GM21717 (cell line): ENCODE results near the gene SDK1.
"Not testable (repeated sequence)": the region's sequence is repeated elsewhere in the genome, so short reads cannot be mapped to it uniquely, and the experiment has no call there.

Experiments used
- ATAC-seq: cut with Tn5 transposase; IDR thresholded peaks from one replicate; pipeline ENCODE4 v1.9.1; 2021; ENCODE audit warnings: mild to moderate bottlenecking, moderate library complexity; ENCODE audit not compliant: unreplicated experiment

The SDK1 gene

DNA sequence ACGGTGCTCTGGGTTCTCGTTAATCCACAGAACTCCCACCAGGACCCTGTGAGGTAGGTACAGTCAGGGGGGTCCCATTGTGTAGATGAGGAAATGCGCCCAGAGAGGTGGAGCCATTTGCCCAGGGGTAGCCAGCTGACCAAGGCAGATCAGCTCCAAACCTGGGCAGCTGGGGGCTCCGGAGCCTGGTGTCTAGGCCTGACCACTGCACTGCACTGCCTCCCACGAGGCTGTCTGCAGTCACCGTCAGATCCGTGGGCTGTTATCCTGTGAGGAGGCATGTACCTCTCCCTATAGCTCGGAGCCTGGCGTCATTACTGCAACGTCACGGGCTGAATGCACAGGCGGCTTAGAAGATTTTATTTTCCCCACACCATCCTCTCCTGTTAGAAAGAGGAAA, 969.2 kb downstream of the SDK1 start:
- no peak for ATAC-seq

- no peak for ATAC-seq
Observed at GRCh38 chr7:4270941-4271715, 970.1 kb downstream of the SDK1 start.

DNA sequence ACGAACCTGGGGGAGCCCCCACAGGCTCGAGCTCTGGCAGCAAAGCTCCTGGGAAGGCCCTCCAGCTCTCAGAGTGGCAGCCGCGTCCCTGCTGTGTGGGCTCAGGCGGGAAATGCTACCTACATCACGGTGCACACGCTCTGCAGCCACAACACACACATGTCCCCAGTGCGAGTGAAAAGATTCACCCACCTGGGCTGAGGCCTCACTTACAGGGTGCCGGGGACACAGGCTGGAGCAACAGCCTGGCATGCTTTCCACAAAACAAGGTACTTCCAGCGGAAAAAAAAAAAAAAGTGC, 970.6 kb downstream of the SDK1 start:
- no peak for ATAC-seq

DNA sequence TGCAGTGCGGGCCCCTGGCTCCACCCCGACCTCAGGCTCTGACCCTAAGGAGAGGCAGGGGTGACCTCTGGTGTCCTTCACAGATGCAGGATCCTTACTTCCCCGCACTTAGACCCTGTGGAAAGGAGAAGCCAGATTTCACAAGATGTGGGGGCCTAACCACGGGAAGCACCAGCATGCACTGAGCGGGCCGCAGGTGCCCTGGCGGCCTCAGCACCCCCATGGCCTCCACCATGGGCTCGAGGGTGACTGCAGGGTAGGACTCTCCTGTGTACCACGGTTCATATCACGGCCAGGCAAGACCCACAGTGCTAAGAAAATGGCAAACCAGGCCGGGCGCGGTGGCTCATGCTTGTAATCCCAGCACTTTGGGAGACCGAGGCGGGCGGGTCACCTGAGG, 971.1 kb downstream of the SDK1 start:
- ATAC-seq, result no peak

- ATAC-seq, result no peak
Observed at GRCh38 chr7:4273566-4274230, 972.6 kb downstream of the SDK1 start.

DNA sequence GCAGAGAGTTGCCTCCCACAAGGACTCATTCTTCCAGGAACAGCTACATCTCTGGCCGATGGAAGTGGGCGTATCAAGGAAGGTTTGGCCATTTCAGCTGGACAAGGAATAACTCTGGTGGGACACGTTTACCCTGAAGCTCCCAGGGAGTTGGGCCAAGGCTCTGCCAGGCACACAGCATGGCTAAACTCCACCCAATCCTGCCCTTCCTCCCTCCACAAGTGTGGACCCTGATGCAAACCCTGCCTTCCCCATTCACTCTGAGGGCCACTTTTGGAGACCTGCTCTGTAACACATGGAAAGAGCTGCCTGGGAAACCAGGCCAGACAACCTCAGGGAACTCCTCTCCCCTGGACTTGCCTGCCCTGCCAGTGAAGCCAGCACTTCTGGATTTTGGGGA, 973.2 kb downstream of the SDK1 start:
- ATAC-seq, result no peak

GRCh38 chr7:4277936-4278335, 976.9 kb downstream of the SDK1 start:
- no peak for ATAC-seq

- no peak for ATAC-seq
Observed at GRCh38 chr7:4279216-4279615, 978.2 kb downstream of the SDK1 start.

- ATAC-seq, result no peak
Observed at GRCh38 chr7:4281231-4281993, 980.4 kb downstream of the SDK1 start.

DNA sequence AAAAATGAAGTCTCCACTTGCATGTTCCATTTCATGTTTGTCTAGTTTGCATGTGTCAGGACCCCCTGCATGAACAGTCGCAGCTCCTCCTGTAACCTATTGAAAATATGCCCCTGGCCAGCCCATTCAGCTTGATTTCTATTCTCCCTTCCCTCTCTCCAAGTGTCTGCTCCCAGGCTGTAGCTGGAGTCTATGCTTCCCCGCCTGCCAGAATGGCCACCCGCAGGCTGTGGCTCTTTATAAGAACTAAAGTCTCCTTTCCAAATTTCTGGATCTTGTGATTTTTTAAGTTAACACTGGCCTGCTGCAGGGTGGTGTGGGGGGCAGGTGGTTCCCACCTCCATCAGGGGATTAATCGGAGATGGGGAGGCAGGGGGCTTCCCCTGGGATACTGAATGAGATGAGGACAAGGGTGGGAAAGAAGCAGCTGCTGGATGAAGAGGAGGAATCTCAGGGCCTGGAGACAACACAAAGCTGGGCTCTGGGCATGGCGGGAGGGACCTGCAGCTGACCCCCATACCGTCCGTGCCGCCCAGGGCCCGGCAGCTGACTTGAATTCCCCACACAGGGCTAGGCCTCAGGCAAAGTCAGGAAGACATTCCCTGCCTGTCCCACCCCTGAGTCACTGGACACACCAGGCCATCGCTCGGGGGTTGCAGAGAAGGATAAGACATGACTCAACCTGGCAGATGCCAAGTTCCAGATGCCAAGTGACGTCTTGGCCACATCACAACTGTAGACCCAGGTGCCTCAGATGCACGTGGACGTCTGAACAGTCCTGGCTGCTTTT, 981.6 kb downstream of the SDK1 start:
- ATAC-seq, result no peak

- no peak for ATAC-seq
Observed at GRCh38 chr7:4286351-4286750, 985.3 kb downstream of the SDK1 start.

GRCh38 chr7:4288791-4289394, 987.8 kb downstream of the SDK1 start:
- no peak for ATAC-seq

- ATAC-seq, result no peak
Observed at GRCh38 chr7:4297165-4297917, 996.3 kb downstream of the SDK1 start.

DNA sequence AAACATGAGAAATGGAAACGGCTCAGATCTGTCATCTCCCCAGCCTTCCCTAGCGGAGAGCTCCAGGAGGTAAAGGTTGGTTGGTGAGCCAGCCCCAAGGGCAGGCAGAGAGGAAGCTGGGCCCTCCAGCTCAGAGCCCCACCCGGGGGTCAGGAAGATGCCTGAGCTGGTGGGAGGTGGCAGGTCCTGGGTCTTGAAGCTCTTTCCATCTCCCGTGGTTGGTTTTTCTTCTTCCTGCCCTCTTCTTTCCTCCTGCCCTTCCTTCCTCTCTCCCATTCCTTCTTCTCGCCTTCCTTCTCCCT, 996.8 kb downstream of the SDK1 start:
- ATAC-seq, result no peak

DNA sequence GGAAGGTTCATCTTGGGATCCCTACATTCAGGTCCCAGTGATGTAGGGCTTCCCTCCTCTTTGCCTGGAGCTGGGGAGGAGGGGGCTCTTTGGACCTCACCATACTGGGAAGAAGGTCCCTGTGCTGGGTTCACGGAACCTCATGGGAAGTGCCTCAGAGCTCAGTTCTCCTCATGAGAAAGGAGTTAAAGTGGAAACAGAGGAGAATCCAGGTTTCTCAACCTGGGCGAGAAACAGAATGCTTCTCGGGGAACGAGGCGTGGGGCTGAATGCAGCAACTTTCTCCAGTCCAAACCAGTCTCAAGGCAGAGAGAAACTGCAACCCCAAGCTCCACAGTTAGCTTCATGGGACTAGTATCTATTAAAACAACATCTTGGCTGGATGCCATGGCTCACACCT, 998.4 kb downstream of the SDK1 start:
- no peak for ATAC-seq

DNA sequence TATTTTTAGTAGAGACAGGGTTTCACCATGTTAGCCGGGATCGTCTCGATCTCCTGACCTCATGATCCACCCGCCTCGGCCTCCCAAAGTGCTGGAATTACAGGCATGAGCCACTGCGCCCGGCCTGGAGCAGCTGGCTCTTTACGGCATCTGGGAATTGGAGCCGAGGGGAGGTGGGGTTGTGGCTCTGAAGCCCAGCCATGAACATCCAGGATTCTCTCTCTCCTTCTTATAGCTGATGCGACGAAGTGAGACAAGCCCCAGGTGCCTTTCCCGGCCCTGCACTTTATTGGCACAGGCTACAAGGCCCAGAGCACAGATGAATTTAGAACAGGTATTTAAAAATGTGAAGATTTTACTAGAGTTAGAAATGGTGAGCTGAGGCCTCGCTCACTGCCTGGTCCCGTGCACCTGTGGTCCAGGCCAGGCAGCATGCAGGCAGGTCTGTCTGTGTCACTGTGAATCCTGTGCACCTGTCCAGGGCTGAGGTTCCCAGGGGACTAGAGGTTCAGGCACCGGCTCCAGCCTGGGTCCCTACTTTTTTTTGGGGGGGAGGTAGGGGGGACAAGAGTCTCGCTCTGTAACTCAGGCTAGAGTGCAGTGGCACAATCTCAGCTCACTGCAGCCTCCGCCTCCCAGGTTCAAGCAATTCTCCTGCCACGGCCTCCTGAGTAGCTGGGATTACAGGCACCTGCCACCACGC, 1001.3 kb downstream of the SDK1 start:
- no peak for ATAC-seq

- no peak for ATAC-seq
Observed at GRCh38 chr7:4307316-4308204, 1006.5 kb downstream of the SDK1 start.

GRCh38 chr7:4308205-4308590, 1007.1 kb downstream of the SDK1 start:
- ATAC-seq, result no peak

DNA sequence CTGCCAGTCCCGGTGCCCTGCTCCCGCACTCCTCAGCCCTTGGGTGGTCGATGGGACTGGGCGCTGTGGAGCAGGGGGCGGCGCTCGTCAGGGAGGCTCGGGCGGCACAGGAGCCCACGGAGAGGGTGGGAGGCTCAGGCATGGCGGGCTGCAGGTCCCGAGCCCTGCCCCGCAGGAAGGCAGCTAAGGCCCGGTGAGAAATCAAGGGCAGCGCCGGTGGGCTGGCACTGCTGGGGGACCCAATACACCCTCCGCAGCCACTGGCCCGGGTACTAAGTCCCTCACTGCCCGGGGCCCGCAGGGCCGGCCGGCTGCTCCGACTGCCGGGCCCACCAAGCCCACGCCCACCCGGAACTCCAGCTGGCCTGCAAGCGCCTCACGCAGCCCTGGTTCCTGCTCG, 1012.9 kb downstream of the SDK1 start:
- not testable (repeated sequence) for ATAC-seq
